HG03159 (cell line): ENCODE data around the gene KCNQ1OT1.

Experiments
- ATAC-seq: cut with Tn5 transposase; IDR thresholded peaks from one replicate; pipeline ENCODE4 v1.9.1; 2021; ENCODE audit warnings: mild to moderate bottlenecking, moderate library complexity; ENCODE audit not compliant: unreplicated experiment

KCNQ1OT1 gene

DNA sequence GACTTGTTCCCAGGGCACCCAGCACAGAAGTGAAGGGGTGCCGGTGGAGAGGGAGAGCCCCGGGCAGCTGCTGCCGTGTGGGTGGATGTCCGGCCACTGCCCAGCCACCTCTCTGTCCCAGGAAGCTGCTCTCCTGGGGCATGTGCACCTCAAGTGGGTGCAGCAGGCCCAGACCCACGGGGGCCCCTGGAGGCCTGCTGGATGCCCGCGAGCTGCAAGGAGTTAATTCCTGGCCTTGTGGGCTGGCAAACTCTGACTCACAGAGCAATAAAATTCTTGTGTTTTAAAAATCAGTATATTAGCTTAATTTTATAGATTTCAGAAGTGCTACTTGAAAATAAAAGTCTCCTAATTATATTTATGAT is 37.4 kb upstream of the KCNQ1OT1 start:
- no peak for ATAC-seq

- ATAC-seq, result no peak
Measured at GRCh38 chr11:2736577-2737225, 36.9 kb upstream of the KCNQ1OT1 start.

DNA sequence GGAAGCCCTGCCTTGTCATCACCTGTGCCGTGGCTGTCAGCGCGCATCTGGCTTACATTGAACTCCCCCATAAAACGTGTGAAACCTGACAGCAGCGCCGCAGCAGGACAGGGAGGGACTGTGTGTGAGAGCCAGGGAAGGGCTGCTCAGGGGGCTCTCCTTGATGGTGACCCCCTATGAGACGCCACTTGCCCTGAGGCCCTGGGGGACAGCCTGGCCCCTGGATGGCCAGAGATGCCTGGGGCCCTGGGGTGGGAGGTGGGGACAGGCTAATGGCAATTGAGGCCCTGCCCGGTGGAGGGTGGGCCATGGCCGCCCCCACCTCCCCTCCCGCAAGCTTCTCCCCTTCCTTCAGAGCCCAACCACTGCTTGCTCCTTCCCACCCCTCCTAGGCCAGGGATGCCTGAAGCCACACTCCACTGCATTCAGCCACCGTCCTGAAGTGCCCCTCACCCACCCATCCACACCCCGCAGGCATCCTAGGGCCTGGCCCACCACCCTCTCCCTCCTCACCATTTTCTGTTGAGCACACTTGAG is 35.3 kb upstream of the KCNQ1OT1 start:
- ATAC-seq, result no peak

- ATAC-seq, result no peak
Measured at GRCh38 chr11:2734181-2735052, 34.6 kb upstream of the KCNQ1OT1 start.

DNA sequence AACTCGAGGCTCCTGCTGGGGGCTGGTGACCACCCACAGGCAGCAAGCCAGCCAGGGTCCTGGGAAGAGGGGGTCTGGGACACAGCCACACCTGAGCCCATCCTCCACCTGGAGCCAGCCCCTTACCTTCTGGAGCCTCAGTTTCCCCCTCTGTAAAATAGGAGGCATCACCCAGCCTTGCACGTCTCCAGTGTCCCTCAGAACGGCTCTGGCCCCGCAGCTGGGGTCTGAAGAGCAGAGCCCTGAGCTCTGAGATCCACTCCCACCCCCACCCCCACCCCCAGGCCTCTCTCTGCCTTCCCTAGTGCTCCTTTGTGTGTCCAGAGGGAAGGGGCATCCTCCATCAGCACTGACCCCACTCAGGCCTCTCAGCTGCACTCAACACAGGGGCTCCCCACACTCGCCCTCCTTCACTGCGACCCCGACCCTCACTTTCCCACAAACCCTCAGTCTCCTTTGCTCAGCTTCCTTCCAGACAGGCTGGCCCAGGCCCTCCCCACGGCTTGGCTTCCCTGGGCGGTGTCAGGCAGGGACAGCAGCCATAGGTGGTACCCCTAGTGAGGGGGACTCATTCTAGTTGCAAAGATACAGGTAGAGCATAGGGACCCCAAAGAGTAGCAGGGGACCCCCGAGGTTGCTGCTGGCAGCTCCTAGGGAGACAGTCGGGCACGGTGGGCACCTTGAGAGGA is 33.3 kb upstream of the KCNQ1OT1 start:
- no peak for ATAC-seq

DNA sequence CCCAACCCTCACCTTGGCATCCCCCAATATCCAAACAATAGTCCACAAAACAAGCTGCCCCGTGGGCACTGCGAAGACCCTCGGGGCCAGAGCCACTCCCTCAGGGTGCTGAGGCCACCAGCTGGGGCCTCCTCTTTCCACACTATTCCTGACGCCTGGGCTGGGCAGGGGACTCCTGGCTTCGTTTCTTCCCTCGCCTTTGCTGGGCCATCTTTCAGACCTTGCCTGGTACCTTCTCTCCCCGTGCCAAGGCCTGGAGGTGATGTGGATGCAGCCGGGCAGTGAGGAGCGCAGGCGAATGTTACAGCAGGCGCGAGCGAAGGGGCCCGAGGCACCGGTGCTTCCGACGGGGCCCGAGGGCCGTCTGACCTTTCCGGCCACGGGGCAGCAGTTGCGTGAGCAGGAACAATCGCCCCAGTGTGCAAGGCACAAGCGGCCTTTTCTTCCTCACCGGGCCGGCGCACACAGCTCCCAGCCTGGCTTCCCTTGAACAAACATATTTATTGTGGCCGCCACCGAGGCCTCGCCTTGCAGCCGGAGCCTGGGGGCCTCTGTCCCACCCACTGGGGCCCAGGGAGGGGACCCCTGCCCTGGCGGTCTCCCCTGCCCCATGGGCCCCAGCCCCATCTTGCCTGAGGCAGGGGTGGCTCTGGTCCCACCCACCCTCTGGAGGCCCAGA is 32.6 kb upstream of the KCNQ1OT1 start:
- no peak for ATAC-seq

- no peak for ATAC-seq
Measured at GRCh38 chr11:2731130-2732125, 31.6 kb upstream of the KCNQ1OT1 start.

DNA sequence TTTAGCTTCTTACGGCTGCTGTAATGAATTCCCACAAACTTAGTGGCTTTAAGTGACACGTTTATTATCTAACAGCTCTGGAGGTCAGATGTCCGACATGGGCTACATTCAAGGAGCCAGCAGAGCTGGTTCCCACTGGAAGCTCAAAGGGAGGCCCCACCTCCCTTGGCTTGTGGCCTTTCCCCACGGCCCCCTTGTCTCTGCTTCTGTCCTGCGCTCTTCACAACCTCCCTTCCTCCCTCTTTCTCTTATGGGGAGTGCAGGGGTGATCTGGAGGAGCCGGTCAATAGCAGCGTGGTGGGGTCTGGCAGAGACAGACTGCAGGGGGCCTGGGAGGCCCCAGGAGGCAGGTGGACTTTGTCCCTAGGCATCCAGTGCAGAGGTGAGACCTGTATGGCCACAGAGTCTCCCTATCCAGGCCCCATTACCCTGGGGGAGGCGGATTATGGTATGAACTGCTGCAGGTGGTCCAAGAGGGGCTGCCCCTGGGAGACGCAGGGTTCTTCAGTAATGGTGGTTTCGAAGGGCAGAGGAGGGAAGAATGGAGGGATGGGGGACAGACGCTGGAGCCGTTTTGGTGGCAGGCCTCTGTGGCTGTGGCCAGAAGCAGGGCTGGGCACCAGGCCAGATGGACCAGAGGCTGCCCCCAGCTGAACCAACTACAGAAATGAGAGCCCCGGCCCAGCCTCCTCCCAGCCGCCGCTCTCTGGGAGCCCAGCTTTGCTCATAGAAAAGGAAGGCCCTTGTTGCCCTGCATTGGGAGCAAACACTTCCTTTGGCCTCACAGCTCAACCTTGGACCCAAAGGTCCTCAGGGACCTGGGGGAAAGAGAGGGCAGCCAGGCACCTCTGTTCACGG is 30.7 kb upstream of the KCNQ1OT1 start:
- ATAC-seq, result no peak

GRCh38 chr11:2729841-2730240 is 30.0 kb upstream of the KCNQ1OT1 start:
- ATAC-seq, result no peak

- no peak for ATAC-seq
Measured at GRCh38 chr11:2728663-2729332, 29.0 kb upstream of the KCNQ1OT1 start.

GRCh38 chr11:2728128-2728662 is 28.4 kb upstream of the KCNQ1OT1 start:
- no peak for ATAC-seq

GRCh38 chr11:2726964-2727363 is 27.2 kb upstream of the KCNQ1OT1 start:
- ATAC-seq, result no peak

DNA sequence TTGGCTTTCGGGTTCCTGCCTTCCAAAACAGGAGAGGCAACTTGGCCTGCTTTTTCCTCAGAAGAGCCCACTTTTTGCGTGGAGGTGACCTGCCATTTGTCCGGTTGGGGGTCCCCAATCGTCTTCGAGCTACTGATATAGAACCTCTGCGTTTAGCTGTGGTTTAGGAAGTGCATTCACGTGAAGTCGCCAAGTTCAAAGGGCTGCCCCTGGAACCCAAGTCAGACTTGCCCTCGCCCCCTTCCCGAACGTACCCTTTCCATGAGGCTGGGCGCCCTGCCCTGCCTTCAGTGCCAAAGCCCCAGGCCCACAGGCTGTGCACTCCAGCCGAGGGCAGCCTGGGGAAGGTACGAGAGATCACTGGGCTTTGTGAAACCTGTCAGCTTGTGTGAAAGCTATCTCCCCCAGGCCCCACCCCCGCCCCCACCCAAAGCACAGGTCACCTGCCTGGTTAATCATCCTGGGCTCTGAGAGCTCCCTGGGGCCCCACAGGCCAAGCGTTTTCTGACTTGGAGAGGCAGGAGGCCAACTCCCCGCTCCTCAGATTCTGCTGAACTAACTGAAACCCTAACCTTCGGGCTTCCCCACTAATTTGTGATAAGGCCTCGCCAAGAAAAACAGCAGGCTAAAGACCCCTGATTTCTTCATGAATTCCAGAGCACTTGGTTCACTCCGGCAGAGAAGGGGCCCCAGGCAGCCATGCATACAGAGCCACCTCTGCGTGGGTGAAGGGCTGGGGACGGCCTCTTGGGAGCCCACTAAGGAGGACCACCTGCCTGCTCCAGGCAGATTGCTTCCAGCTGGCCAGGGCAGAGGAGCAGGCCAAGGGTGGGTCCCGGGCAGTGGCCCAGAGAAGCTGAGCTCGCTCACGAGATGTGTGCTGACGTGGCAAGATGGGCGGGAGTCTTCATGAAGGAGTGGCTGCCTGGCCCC is 25.8 kb upstream of the KCNQ1OT1 start:
- no peak for ATAC-seq

DNA sequence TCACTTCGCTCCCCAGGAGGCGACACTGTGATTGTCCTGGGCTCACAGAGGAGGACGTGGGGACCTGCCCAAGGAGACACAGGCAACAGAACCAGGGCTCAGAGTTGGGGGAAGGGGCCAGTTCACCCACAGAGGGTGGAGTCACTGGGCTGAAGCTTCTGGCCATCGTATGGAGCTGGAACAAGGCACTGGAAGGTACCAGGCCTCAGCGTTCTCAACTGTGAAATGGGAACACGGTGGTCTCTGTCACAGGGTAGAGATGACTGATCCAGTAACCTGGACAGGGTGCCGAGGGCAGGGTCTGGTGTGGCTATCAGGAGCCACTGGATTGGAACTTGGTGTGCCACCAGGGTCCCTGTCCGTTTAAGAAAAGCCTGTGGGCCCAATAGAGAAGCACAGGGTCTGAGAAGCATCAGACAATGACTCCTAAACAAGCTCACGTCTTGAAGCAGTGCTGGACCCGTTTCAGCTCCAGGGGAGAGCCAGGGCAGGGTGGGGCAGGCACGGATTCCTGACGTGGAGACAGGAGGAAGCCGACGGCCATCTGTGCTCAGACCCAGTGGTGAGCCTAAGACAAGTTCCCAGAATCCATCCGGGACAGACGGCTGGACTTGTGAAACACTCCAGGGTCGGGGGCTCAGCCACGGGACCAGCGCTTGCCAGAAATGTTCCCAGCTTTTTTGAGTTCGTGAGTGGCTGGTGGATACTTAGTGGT is 25.0 kb upstream of the KCNQ1OT1 start:
- no peak for ATAC-seq

GRCh38 chr11:2724104-2724503 is 24.3 kb upstream of the KCNQ1OT1 start:
- no peak for ATAC-seq

- ATAC-seq, result no peak
Measured at GRCh38 chr11:2722955-2723354, 23.2 kb upstream of the KCNQ1OT1 start.
